Activated CD4-positive, alpha-beta memory T cell treated with anti-CD3 and anti-CD28 coated beads, Interleukin-2, amount 10 ng/mL, durations not matched to agents 7 days and 5 days (primary cell): ENCODE measurements around the gene LRRC3B. TPM values are rescaled to one million over a fixed set of nuclear protein-coding genes. Genes with fewer than 3 reads are reported as not detected.

Source experiments
- CTCF ChIA-PET: fragments of 350-600 bp; sonication (Branson Sonifier 250); formaldehyde crosslinking; loops from one replicate; lab custom pipeline; 2021; ENCODE audit warnings: antibody characterized with exemption, inconsistent platforms; lab: Charles Lee
- POLR2A ChIA-PET: fragments of 350-600 bp; sonication (Branson Sonifier 250); formaldehyde crosslinking; loops from one replicate; lab custom pipeline; 2021; ENCODE audit warnings: antibody characterized with exemption; lab: Charles Lee
- DNase-seq: peaks from one replicate; pipeline ENCODE4 v3.0.0-alpha.2; 2020
- H3K27ac Mint-ChIP-seq: one replicate; pipeline ENCODE4 v1.8.0; 2021; ENCODE audit warnings: mild to moderate bottlenecking, mixed read lengths
- H3K27me3 Mint-ChIP-seq: one replicate; pipeline ENCODE4 v1.8.0; 2021; ENCODE audit warnings: mixed read lengths
- H3K36me3 Mint-ChIP-seq: one replicate; pipeline ENCODE4 v1.8.0; 2021; ENCODE audit warnings: low read depth, mixed read lengths
- H3K4me1 Mint-ChIP-seq: one replicate; pipeline ENCODE4 v1.8.0; 2021; ENCODE audit warnings: mixed read lengths
- H3K4me3 Mint-ChIP-seq: one replicate; pipeline ENCODE4 v1.8.0; 2021; ENCODE audit warnings: mild to moderate bottlenecking, mixed read lengths
- H3K9me3 Mint-ChIP-seq: one replicate; pipeline ENCODE4 v1.8.0; 2021; ENCODE audit warnings: mixed read lengths
- total RNA-seq, 2 experiments: library from RNA; stranded (reverse); gene quantifications; one replicate each; pipeline ENCODE4 v1.2.3, GENCODE V29; 2021

Gene LRRC3B
- total RNA-seq, 2 experiments from 2014 or later: not detected

DNA sequence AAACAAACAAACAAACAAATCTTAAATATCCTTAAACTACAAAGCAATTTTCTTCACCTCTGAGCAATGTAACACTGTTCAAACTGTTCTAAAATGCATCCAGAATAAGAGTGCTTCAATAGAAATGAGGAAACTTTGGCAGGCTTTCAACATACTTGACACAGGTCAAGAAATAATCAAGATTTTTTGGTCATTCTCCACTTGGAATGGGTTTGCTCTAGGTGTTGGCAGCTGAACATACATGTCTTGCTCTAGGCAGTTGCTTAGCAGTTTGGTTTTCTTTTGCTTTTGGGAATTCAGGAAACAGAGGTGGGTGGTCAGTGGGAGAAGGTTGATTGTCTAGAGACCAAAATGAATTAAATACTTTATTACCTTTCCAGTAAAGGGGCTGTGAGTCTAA lies 1.4 kb upstream of the LRRC3B start:
- ChIA-PET CTCF (no interaction called here), POLR2A (no interaction called here)
- no peak overlapping the region for H3K4me3 Mint-ChIP-seq
- H3K4me1 Mint-ChIP-seq: peaks cover 1% of the 10 kb centered on the region
- H3K9me3 Mint-ChIP-seq: no peaks in the 10 kb centered on the region
- H3K36me3 Mint-ChIP-seq: no peaks in the 10 kb centered on the region
- DNase-seq: no peak
- no peak overlapping the region for H3K27ac Mint-ChIP-seq
- peaks cover 31% of the 10 kb centered on the region for H3K27me3 Mint-ChIP-seq

DNA sequence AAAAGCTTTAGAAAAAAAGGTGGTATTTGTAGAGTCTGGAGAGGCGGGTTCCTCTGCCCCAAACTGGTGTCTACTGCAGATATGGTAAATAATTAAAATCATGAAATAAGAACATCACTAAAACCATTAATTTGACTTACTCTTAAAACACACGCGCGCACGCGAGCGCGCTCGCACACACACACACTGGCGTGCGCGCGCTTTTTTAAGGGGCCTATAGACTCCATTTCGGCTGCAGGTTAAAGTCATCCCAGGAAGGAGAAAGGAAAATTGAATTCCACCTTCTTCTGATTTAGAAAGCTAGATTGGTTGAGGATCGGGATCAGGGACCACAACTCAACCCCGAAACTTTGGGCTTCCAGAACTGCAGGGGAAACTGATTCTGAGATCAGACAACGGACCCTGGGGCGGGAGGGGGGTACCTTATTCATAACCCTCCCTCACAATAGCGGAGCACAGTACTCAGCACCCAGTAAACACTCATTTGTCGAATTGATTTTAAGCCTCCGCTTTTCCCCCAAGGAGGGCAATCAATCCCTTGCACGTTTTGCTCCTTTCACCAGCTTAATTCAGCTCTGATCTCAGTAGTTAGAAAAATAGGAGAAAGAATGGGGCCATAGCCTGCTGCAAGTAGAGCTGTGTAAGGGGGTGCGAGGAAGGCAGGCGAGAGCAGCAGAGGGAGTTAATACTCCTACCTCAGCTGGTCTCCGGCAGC lies 509 bp upstream of the LRRC3B start:
- DNase-seq: no peak
- no peak overlapping the region for H3K27ac Mint-ChIP-seq
- H3K27me3 Mint-ChIP-seq: peaks cover 31% of the 10 kb centered on the region
- H3K4me1 Mint-ChIP-seq: peaks cover 1% of the 10 kb centered on the region
- ChIA-PET CTCF (no interaction called here), POLR2A (no interaction called here)
- no peaks in the 10 kb centered on the region for H3K9me3 Mint-ChIP-seq
- H3K36me3 Mint-ChIP-seq: no peaks in the 10 kb centered on the region
- no peak overlapping the region for H3K4me3 Mint-ChIP-seq

DNA sequence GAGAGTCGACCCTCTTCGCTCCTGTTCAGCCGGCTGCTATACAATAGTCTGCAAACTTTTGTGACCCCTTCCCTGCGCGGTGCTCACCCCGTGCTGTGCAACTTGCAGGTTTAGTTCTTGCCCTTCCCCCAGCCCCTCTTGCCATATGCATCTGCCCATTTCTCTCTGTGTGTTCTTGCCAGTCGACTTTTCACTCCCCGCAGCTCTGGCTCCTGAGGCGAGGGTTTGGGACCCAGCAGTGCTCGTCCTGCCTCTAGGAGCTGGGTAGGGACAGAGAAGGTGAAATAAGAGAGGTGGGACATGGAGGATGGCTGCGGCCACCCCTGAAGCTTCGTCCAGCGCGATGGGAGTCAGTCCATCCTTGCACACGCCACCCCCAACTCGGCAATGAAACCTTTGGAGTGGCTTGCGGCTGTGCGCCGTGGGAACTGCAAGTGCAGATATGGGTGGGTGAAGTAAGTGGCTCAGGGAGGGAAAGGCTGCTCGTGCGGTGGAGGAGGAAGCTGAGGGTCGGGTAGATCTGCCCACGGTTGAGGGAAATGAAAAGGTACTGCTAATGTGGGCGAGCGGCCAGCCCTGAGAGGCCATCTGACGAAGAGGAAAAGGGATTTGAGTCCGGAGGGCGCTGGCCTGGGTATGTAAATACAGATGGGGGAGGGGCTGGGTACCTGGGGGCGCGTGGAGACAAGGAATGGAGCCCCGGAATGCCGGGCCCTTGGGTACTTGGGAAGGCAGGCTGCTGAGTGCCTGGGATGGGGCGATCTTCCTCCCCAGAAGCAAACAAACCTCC lies 1.0 kb downstream of the LRRC3B start:
- POLR2A ChIA-PET: no interaction called here
- H3K27me3 Mint-ChIP-seq: peaks cover 31% of the 10 kb centered on the region
- H3K9me3 Mint-ChIP-seq: no peaks in the 10 kb centered on the region
- H3K4me1 Mint-ChIP-seq: peaks cover 1% of the 10 kb centered on the region
- CTCF ChIA-PET: no interaction called here
- no peak overlapping the region for H3K4me3 Mint-ChIP-seq
- H3K36me3 Mint-ChIP-seq: no peaks in the 10 kb centered on the region
- no peak overlapping the region for H3K27ac Mint-ChIP-seq
- no peak for DNase-seq

- no peak overlapping the region for H3K27ac Mint-ChIP-seq
- ChIA-PET POLR2A (no interaction called here), CTCF (no interaction called here)
- peaks cover 1% of the 10 kb centered on the region for H3K4me1 Mint-ChIP-seq
- no peak overlapping the region for H3K4me3 Mint-ChIP-seq
- DNase-seq: no peak
- peaks cover 31% of the 10 kb centered on the region for H3K27me3 Mint-ChIP-seq
- H3K9me3 Mint-ChIP-seq: no peaks in the 10 kb centered on the region
- no peaks in the 10 kb centered on the region for H3K36me3 Mint-ChIP-seq
Observed at GRCh38 chr3:26624209-26624765, 1.7 kb downstream of the LRRC3B start.

- H3K27ac Mint-ChIP-seq: no peak overlapping the region
- no peak for DNase-seq
- ChIA-PET CTCF (no interaction called here), POLR2A (no interaction called here)
- H3K9me3 Mint-ChIP-seq: no peaks in the 10 kb centered on the region
- no peaks in the 10 kb centered on the region for H3K36me3 Mint-ChIP-seq
- peaks cover 1% of the 10 kb centered on the region for H3K4me1 Mint-ChIP-seq
- H3K27me3 Mint-ChIP-seq: peaks cover 31% of the 10 kb centered on the region
- no peak overlapping the region for H3K4me3 Mint-ChIP-seq
Observed at GRCh38 chr3:26625187-26625586, 2.6 kb downstream of the LRRC3B start.

- no peak overlapping the region for H3K27ac Mint-ChIP-seq
- CTCF ChIA-PET: no interaction called here
- H3K9me3 Mint-ChIP-seq: no peaks in the 10 kb centered on the region
- no peaks in the 10 kb centered on the region for H3K36me3 Mint-ChIP-seq
- H3K4me3 Mint-ChIP-seq: no peak overlapping the region
- DNase-seq: no peak
- H3K27me3 Mint-ChIP-seq: peaks cover 19% of the 10 kb centered on the region
- POLR2A ChIA-PET: no interaction called here
- H3K4me1 Mint-ChIP-seq: peaks cover 1% of the 10 kb centered on the region
Observed at GRCh38 chr3:26627080-26627479, 4.5 kb downstream of the LRRC3B start.

DNA sequence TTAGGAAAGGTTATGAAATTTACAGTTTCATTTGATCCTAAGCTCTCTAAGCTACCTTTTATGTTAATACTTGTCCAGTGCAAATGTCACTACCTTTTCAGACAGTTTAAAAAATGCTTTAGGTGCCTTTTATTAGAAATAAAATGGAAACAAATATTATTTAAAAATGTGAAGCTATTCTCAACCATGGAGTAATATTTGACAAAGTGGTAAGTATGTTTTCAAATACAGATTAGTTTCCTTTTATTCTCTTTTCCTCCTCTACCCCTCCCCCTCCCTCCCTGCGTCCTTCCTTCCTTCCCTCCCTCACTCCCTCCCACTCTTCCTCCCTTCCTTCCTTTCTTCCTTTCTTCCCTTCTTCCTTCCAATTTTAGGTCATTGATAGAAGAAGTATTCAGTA lies 6.3 kb downstream of the LRRC3B start:
- peaks cover 4% of the 10 kb centered on the region for H3K27me3 Mint-ChIP-seq
- no peak for DNase-seq
- ChIA-PET CTCF (interaction anchor here (1.0 kb wide), 1 partner anchor 29 kb away, joined by 3 read pairs; no protein-coding TSS in a partner anchor), POLR2A (no interaction called here)
- H3K9me3 Mint-ChIP-seq: no peaks in the 10 kb centered on the region
- no peak overlapping the region for H3K27ac Mint-ChIP-seq
- no peak overlapping the region for H3K4me3 Mint-ChIP-seq
- no peaks in the 10 kb centered on the region for H3K36me3 Mint-ChIP-seq
- H3K4me1 Mint-ChIP-seq: no peaks in the 10 kb centered on the region

- CTCF ChIA-PET: no interaction called here
Observed at GRCh38 chr3:26630669-26631389, 8.3 kb downstream of the LRRC3B start.

GRCh38 chr3:26631390-26631738 lies 8.8 kb downstream of the LRRC3B start:
- no peaks in the 10 kb centered on the region for H3K36me3 Mint-ChIP-seq
- no peaks in the 10 kb centered on the region for H3K9me3 Mint-ChIP-seq
- ChIA-PET CTCF (no interaction called here), POLR2A (no interaction called here)
- no peak for DNase-seq
- H3K27me3 Mint-ChIP-seq: no peaks in the 10 kb centered on the region
- no peaks in the 10 kb centered on the region for H3K4me1 Mint-ChIP-seq
- H3K4me3 Mint-ChIP-seq: no peak overlapping the region
- no peak overlapping the region for H3K27ac Mint-ChIP-seq

More at GRCh38 chr3:26630669-26631389, 8.3 kb downstream of the LRRC3B start:
- Mint-ChIP-seq H3K4me1 (no peaks in the 10 kb centered on the region), H3K4me3 (no peak overlapping the region), H3K36me3 (no peaks in the 10 kb centered on the region), H3K27me3 (no peaks in the 10 kb centered on the region), H3K27ac (no peak overlapping the region), H3K9me3 (no peaks in the 10 kb centered on the region)
- POLR2A ChIA-PET: no interaction called here
- DNase-seq: no peak

GRCh38 chr3:26634601-26635000 lies 12.0 kb downstream of the LRRC3B start:
- no peak for DNase-seq
- CTCF ChIA-PET: no interaction called here
- Mint-ChIP-seq H3K4me1 (no peaks in the 10 kb centered on the region), H3K9me3 (no peaks in the 10 kb centered on the region), H3K4me3 (no peak overlapping the region), H3K27ac (no peak overlapping the region), H3K27me3 (no peaks in the 10 kb centered on the region), H3K36me3 (no peaks in the 10 kb centered on the region)
- POLR2A ChIA-PET: no interaction called here

DNA sequence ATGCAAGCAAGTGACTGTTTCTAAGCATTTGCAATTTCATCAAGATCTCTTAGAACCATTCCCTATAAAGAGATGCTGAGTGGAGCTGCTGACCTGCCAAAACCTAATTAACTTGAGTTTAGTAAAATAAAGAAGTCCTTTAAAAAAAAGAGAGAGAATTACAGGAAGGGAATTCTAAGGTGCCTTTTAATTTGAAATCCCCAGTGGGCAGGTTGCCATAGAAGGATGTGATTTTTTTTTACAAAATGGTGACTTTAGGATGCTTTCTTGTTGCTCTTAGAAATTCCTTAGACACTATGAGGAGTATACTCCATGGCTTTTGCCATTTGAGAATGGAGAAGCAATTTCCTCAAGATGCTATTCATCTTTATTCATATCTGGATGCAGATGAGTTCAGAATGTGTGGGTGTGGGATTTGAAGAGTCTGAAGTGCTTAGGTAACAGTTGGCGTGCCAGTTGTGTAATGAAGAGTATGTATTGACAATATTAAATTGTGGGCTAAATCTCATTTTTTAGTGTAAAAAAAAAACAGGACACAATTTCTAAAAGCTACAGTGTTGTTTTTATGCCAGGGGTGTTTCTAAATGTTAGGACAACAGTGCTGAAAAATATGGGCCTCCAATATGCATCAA lies 13.6 kb downstream of the LRRC3B start:
- Mint-ChIP-seq H3K27me3 (no peaks in the 10 kb centered on the region), H3K4me1 (no peaks in the 10 kb centered on the region), H3K27ac (no peak overlapping the region), H3K36me3 (no peaks in the 10 kb centered on the region), H3K9me3 (no peaks in the 10 kb centered on the region), H3K4me3 (no peak overlapping the region)
- ChIA-PET CTCF (no interaction called here), POLR2A (no interaction called here)
- no peak for DNase-seq

DNA sequence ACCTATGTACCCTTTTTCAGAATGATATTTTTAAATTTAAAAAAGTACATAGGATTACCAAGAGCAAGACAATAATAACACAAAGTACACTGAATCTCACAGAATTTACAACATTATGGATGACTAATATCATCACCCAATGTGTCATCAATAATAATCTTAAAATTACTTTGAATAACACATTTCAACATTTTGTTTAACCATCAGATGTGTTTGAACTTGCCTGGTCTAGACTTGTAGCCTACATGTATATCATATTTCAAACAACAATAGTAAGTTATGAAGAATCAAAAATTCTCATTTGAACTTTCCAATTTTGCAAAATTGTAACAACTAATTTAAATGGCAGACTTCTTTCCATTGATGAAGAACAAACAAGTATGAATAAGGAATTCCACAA lies 15.1 kb downstream of the LRRC3B start:
- POLR2A ChIA-PET: no interaction called here
- CTCF ChIA-PET: no interaction called here
- no peak overlapping the region for H3K27ac Mint-ChIP-seq
- H3K4me1 Mint-ChIP-seq: no peaks in the 10 kb centered on the region
- no peak for DNase-seq
- H3K27me3 Mint-ChIP-seq: no peaks in the 10 kb centered on the region
- no peaks in the 10 kb centered on the region for H3K9me3 Mint-ChIP-seq
- no peak overlapping the region for H3K4me3 Mint-ChIP-seq
- H3K36me3 Mint-ChIP-seq: no peaks in the 10 kb centered on the region

DNA sequence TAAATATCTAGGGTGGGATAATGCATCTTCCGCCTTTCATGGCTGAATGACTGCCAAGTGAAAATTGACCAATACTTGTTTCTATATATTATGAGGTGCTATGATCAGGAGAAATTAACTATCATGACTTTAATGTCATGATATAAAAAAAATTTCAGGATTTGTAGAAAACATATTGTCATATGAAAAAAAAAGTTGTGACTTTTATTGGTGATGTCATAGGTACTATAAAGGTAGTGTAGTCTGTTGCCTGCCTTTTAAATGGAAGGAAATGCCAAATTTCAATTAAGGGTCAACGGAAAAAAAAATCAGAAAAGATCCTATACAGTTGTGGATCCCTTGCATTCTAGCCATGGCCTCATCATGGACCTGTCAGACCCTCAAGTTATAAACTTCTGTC lies 15.5 kb downstream of the LRRC3B start:
- Mint-ChIP-seq H3K36me3 (no peaks in the 10 kb centered on the region), H3K27me3 (no peaks in the 10 kb centered on the region), H3K4me3 (no peak overlapping the region), H3K9me3 (no peaks in the 10 kb centered on the region), H3K27ac (no peak overlapping the region), H3K4me1 (no peaks in the 10 kb centered on the region)
- POLR2A ChIA-PET: no interaction called here
- no peak for DNase-seq
- CTCF ChIA-PET: no interaction called here
